MM.1S (cell line): ENCODE data around the gene TMEM184A.

Source experiments
- EZH2 ChIP-seq: fragments of 300-600 bp; sonication (generic); optimal IDR thresholded peaks from 2 replicates; pipeline ENCODE3; 2017; ENCODE audit warnings: low read depth, mild to moderate bottlenecking, antibody characterized with exemption, low read length, mixed read lengths
- EZH2phosphoT487 ChIP-seq: fragments of 300-600 bp; sonication (generic); IDR thresholded peaks from 2 replicates; pipeline ENCODE4 v1.6.1; 2018; ENCODE audit warnings: antibody characterized with exemption, low read length
- TF ChIP-seq, protein P1 (sequence below): fragments of 300-600 bp; sonication (generic); IDR thresholded peaks from 2 replicates; pipeline ENCODE4 v1.5.1; 2016; ENCODE audit warnings: antibody characterized with exemption, low read length, mixed read lengths

DNA sequence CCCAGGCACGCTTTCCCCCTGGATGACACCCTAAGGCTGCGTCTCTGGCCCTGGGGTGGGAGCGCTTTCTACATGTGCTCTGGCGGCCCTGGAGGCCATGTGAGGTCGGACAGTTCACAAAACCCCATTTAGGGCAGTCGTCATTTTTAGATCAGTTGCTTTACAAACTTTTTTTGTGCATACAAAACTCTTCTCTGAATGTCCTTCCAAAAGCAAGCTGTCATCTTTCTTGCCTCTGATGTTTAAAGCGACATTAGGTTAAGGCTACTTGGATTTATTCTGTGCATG lies 19.6 kb downstream of the TMEM184A start:
- TF ChIP-seq, protein P1, sequence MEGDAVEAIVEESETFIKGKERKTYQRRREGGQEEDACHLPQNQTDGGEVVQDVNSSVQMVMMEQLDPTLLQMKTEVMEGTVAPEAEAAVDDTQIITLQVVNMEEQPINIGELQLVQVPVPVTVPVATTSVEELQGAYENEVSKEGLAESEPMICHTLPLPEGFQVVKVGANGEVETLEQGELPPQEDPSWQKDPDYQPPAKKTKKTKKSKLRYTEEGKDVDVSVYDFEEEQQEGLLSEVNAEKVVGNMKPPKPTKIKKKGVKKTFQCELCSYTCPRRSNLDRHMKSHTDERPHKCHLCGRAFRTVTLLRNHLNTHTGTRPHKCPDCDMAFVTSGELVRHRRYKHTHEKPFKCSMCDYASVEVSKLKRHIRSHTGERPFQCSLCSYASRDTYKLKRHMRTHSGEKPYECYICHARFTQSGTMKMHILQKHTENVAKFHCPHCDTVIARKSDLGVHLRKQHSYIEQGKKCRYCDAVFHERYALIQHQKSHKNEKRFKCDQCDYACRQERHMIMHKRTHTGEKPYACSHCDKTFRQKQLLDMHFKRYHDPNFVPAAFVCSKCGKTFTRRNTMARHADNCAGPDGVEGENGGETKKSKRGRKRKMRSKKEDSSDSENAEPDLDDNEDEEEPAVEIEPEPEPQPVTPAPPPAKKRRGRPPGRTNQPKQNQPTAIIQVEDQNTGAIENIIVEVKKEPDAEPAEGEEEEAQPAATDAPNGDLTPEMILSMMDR = no peak
- TF ChIP-seq EZH2 = no peak
- no peak for TF ChIP-seq EZH2phosphoT487
